GM18868 (cell line): ENCODE measurements around the gene EYA2.
A peak's percentile ranks its signal among the peaks of the same experiment; 100 is the strongest.
"Not testable (repeated sequence)": the region's sequence is repeated elsewhere in the genome, so short reads cannot be mapped to it uniquely, and the experiment has no call there.

Experiments
- ATAC-seq: cut with Tn5 transposase; IDR thresholded peaks from one replicate; pipeline ENCODE4 v1.9.1; 2021; ENCODE audit warnings: mild to moderate bottlenecking, moderate library complexity; ENCODE audit not compliant: unreplicated experiment

EYA2 gene

DNA sequence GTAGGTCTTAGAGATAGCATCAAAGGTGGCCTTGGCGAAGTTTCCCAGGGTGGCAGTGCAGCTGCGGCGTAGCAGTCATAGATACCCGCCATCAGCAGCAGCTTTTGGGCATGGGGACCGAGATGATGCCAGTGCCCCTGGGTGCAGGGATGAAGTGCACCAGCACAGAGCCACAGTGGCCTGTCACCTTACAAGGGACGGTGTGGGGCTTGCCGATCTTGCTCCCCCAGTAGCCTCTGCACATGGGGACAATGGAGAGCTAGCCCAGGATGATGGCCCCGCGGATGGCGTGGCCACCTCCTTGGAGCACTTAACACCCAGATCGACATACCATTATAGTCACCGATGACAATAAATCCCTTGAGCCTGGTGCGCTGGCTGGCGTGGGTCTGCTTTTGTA is 266.3 kb downstream of the EYA2 start:
- no peak for ATAC-seq

DNA sequence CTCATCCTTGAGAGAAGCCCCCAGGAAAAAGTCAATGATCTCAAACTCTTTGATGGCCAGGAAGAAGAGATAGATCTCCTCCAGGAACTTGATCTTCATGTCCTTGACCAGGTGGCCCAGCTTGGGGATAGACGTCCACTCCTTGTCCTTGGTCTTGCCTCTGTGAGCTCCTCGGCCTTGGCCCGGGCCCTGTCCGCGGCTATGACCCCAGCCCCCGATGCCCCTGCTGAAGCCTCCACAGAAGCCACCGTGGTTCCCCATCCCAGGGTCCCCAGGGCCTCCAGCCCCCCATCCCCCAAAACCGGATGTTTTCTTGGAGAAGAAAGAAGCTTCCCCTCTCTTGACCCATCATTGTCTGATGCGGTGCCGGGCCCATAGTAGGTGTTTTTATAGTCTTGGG is 266.8 kb downstream of the EYA2 start:
- no peak for ATAC-seq

DNA sequence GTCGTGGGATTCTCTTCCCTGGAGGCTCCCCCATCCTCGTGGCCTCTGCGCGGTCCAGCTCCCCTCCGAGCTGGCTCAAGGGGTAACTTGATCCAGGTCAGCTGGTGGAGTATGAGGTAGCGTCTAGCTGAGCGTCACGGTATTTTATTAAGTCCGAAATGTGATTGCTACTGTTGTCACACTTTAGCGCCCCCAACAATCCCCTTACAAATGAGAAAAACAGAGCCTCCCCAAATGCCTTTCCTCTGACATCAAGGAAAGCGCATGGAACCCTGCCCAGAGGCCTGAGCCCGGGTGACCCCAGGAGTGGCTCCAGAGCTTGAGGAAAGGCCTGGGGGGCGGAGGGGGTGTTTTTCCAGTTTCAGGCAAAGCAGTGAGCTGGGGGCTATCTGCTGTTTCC is 269.5 kb downstream of the EYA2 start:
- ATAC-seq, result no peak

DNA sequence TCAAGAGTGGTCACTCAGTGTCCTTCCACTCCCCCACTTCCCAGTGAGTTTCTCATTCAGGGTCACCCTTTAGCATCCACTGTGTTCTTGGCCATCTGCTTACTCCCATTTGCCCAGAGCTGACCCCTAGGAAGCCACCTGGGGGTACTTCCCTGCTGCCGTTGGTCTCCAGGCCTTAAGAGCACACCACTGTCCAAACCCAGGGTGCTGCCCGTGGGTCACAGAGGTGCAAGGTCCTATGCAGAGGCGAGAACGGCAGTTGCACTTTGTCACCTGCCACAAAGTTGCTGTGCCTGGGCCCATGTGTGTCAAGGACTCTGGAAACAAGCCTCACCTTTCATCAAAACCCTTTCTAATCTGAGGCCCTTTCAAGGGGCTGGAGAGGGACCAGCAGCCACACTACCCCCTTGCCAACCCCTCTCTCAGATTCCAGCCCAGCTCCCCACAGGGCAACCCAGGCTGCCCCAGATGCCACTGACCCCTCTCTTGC is 270.8 kb downstream of the EYA2 start:
- ATAC-seq, result no peak

DNA sequence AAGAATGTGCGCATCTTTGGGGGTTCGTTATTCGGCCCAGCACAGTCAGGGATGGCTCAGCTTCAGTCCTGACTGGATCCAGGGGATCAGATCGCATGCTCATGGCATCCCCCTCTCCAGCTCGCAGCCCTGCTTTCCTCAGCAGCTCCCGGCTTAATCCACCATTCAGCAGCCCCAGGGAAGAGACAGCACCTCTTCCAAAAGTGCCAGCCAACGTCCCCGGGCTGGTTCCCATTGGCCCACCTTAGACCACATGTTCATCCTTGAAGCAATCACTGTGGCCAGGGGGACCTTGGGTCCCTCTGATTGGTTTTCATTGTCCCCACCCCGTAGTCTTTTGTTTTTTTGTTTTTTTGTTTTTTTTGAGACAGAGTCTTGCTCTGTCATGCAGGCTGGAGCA is 273.2 kb downstream of the EYA2 start:
- ATAC-seq, result no peak

DNA sequence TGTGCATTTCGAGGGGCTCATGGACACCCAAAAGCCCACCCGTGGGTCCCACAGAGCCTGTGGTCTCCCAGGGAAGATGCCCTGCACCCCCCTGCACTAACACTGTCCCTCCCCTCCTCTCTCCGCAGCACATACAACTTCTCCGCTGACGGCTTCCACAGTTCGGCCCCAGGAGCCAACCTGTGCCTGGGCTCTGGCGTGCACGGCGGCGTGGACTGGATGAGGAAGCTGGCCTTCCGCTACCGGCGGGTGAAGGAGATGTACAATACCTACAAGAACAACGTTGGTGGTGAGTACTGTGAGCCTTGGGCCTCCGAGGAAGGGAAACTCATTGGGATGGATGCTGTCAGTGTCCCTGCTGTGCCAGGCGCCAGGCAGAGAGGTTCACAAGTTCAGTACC is 277.9 kb downstream of the EYA2 start:
- ATAC-seq, result no peak

DNA sequence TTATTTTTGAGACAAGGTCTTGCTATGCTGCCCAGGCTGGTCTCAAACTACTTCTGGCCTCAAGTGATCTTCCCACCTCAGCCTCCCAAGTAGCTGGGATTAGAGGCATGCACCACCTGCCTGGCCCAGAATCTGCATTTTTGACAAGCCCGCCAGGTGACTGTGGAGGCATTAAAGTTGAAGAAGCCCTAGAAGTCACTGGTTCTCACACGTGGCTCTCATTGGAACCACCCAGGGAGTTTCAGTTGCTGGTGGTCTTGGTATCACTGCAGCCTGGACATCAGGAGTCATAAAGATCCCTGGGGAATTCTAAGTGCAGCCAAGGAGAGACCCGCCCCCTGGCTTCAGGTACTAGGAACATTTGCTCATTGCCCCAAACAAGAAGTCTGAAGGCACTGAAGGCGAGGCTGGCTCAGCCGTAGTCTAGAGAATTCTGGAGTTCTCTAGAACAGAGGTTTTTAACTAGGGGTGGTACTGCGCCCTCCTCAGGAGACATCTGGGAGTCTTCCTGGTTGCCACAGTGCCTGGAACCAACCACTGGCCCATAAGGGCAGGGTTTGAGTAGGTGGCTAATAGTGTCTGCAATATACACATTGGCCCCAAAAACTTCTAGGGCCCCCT is 279.1 kb downstream of the EYA2 start:
- ATAC-seq, result no peak

DNA sequence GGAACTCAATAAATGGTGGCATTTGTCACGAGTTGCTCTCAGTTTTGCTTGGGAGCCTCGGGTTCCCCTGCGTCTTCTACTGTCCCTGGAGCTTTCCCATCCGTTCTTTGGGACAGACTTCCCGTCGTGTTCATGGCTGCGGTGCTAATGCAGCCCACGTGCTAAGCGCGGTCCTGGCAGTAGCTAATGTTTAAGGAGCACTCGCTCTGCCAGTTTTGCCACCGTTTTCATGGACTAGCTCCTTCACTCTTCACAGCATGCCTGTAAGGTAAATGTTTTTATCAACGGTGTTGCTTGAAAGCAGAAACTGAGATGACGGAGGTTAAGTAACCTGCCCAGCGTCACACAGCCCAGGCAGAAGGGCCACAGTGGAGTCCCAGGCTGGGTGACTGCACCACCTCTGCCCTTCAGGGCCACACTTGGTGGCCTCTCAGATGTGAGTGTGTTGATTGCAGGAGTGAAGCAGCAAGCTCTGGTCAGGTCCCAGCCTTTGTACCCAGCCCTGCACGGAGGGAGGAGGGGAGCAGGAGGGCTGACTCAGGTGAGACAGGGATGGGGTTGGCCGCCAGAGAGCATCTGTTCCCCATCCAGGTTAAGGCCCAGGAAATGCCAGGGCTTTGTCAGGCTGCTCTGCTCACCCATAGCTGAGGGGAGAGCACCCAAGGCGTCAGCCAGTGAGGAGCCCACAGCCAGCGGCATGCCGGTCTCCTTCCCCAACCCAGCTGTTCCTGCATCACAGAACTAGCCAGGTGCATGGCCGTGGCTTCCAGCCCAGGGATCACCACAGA is 280.0 kb downstream of the EYA2 start:
- ATAC-seq, result no peak

DNA sequence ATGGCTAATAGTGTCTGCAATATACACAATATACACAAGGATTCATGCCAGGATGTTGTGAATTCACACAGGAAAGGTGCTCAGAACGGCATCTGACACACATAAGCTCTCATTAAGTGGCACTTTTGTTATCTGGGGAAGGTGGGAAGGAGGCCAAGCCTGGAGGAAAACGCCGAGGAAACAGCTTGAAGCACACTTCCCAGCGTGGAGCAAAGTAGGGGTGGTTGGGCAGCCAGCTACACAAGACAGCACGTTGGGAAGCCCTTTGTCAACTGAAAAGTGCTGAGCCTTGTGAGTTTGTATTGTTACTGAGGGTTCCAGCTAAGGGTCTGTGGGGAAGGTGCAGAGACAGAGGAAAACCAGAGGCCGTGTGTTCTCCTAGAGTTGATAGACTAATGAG is 280.9 kb downstream of the EYA2 start:
- ATAC-seq, result no peak

DNA sequence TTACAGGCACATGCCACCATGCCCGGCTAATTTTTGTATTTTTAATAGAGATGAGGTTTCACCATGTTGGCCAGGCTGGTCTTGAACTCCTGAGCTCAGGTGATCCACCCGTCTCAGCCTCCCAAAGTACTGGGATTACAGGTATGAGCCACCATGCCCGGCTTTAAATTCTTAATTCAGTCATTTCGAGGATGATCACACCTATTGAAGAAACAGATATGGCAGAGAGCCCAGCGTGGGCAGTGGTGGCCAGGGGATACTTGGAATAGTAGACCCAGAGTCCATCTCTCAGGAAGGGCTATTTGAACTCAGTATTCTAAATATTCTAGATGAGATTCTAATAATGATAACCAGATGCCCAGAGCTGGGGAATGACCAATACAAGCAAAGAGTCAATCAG is 281.6 kb downstream of the EYA2 start:
- not testable (repeated sequence) for ATAC-seq

DNA sequence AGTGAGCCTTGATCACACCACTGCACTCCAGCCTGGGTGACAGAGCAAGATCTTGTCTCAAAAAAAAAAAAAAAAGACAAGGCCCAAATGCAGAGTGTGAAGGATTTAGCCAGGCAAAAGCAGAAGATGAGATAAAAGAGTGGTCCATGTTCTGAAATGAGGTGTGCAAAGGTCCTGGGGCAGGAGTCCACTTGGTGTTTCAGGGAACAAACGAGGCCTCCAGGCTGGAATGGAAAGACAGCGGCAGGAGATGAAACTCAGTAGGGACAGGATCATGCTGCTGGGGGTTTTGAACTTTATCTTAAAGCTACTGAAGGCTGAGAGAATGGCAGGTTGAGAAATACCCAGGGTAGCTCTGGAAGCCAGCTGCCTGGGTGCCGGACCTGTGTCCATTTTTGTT is 283.6 kb downstream of the EYA2 start:
- ATAC-seq, result no peak

DNA sequence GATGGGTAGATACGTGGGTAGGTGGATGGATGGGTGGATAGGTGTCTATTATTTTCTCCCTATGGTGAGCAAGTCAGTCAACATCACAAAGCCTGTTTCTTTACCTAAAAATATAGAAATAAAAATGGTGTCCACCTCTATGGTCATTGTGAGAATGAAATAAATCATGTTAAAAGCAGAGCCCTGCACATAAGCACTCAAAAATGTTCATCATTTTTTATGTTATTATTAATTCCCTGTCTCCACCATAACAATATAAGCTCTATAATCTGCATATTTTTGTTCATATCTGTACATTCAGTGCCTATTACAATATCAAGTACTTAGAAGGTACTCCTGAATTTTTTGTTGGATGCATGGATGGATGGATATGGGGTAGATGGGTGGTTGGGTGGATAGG is 284.2 kb downstream of the EYA2 start:
- no peak for ATAC-seq

DNA sequence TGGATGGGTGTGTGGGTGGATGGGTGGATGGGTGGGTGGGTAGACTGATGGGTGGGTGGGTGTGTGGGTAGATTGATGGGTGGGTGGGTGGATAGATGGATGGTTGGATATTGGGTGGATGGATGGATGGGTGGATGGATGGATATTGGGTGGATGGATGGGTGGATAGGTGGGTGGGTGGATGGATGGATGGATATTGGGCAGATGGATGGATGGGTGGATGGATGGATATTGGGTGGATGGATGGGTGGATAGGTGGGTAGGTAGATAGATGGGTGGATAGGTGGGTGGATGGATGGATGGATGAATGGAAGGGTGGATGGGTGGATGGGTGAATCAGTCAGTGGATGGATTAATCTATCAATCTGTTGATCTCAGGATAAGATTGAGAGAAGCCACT is 284.6 kb downstream of the EYA2 start:
- no peak for ATAC-seq

DNA sequence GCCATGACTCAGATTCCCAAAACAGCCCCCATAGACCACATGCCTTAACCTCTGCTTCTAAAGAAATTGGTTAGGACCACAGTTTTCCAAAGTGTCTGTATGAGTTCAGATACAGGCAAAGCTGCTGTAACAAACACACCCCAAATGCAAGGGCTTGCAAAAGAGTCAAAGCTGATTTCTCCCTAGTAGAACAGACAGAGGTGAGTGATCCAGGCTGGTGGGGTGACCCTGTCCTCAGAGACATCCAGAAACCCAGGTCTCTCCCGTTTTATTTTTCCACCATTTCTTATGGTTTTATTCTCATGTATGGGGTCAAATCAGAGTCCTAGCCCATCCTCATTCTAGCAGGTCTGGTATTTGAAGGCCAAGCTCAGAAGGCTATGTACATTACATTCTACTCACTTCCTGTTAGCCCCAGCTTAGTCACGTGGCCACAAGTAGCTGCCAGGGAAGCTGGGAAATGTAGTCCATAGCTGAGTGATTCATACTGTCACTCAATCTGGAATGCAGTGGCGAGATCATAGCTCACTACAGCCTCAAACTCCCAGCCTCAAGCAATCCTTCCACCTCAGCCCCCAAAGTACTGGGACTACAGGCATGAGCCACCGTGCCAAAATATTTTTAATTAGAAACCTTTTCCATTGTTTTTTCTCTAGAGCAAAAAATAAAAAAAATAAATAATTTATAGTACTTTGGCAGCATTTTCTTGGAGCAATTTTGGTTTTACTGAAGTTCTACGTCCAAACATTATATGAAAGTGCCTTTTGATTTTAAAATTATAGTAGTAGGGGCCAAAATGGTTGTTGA is 286.6 kb downstream of the EYA2 start:
- ATAC-seq, result peak; percentile 56

DNA sequence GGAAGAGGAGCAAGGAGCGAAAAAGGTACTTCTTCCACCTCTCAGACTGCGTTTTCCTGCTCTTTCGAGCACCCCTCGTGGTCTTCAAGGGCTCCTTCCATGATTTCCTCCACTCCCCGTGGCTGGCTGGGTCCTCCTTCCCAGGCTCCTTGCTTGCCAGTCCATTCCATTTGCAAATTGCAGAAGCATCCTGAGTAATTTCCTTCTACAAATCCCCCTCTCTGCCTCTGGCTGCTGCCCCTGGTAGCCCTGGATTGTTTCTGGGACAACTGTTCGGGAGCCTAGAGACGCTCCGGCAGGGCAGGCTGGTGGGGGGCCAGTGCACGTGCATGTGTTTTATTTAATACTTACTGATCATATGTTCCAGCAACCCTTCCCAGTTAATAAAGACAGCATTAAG is 288.7 kb downstream of the EYA2 start:
- ATAC-seq, result no peak

DNA sequence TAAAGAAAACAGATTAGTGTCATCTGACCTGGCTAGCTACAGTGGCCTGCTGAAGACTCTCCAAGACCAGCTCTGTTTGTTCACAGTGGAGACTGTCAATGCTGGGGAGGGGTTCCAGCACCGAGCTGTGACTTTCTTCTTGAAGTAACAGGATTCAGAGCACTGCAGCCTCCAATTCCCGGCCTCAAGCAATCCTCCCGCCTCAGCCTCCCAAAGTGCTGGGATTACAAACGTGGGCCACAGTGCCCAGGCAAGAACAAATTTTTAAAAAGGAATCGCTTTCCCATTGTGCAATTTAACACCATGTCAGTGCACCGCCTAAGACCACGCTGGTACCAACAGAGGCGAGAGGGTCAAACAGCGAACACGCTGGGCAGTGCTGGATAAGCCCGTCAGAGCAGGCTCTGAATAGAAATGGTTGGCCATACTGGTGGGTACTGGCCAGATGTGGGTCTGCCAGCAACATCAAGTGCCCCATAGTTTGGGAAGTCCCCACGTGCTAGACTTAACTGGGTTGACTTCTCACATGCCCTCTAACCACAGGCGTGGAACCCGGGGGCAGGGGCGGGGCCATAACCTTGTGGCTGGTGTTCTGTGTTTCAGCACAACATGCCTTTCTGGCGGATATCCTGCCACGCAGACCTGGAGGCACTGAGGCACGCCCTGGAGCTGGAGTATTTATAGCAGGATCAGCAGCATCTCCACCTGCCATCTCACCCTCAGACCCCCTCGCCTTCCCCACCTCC is 293.0 kb downstream of the EYA2 start:
- no peak for ATAC-seq

DNA sequence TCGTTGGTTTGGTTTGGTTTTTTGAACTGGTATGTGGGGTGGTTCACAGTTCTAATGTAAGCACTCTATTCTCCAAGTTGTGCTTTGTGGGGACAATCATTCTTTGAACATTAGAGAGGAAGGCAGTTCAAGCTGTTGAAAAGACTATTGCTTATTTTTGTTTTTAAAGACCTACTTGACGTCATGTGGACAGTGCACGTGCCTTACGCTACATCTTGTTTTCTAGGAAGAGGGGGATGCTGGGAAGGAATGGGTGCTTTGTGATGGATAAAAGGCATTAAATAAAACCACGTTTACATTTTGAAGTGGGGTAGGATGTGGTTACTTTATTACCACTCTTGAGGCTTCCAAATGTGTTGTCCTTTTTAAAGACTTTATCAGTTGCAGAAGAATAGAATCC is 293.9 kb downstream of the EYA2 start:
- no peak for ATAC-seq

DNA sequence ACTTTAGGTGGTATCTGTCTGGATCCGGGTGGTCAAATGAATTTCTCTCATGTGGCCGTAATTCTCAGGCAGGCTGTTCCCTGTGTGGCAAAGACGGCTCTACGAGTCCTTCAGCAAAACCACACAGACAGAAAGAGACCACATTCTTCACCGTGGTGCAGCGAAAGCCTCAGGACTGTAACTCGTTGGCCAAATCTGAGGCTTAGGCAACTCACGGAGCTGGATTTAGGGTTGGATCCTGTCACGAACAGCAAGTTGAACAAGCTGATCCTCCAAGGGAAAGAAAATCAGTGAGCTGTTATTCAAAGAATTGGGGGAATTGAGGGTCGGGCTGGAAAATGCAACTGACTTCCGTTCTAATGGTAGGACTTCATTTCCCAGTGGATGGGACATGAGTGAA is 294.4 kb downstream of the EYA2 start:
- ATAC-seq, result no peak

DNA sequence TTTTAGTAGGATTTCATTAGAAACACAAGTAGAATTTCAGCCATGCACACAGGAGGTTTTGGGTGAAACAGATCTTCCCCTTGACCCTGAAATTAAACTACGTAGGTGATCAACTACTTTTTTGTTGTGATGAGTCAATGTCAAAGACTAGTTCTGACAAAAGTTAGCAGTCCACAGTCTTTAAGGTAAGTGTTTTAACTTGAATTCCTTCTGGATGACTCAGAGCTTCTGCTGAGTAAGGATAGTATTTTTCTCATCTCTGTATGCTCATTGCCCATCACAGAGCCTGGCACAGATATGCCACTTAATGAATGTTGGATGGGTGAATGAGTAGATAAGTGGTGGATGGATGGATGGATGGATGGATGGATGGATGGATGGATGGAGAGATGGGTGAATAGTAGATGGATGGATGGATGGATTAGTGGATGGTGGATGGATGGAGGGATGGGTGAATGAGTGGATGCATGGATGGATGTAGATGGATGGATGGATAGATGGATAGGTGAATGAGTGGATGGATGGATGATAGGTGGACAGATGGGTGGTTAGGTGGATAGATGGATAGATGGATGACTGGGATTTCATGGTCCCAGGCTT is 296.5 kb downstream of the EYA2 start:
- no peak for ATAC-seq

DNA sequence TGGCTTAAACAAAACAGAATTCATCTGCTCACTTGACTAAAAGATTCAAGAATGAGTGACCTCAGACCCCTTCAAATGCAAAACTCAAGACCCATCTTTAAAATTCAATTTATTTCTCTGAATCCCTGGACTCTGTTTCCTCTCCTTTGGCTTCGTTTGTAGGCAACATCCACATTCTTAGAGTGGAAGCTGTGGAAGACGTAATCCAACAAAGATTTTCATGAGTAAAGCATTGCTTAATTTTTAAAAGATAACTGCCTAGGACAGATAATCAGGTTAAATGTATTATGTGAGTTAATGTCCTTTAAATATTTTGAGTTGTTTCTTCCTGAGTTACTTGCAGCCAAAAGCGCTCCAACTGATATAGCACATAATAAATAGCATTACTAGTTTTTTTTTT is 297.3 kb downstream of the EYA2 start:
- ATAC-seq, result no peak

DNA sequence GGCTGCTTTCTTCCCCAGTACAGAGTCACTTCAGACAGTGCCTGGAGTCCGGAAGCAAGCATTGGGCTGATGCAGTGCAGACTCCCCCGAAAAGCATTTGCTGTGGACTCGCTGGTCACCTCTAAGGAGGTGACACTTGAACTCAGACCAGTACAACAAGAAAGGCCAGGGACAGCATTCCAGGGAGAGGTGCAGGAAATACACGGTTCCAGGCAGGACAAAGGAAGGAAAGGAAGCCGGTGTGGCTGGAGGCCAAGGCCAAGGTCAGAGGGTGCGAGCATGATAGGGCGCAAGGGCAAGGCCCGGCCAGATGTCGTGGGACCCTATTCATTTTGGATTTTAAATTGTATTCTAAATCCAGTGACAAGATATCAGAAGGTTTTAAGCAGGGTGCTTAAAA is 300.9 kb downstream of the EYA2 start:
- no peak for ATAC-seq
